Activated B cell treated with CpG ODN at 0.5 μM for 24 hours (primary cell): ENCODE data around the gene PPP4C. TPM values are rescaled to one million over a fixed set of nuclear protein-coding genes. Genes with fewer than 3 reads are reported as not detected.

Experiments
- ATAC-seq: fragments of 200-7000 bp; cut with Tn5 transposase; one replicate; pipeline ENCODE4 v1.10.0; 2021; ENCODE audit warnings: low read depth, mild to moderate bottlenecking, moderate library complexity
- CTCF ChIA-PET: fragments of 350-600 bp; sonication (Branson Sonifier 250); formaldehyde crosslinking; loops from one replicate; lab custom pipeline; 2021; ENCODE audit warnings: antibody characterized with exemption; lab: Charles Lee
- POLR2A ChIA-PET: fragments of 350-600 bp; sonication (Branson Sonifier 250); formaldehyde crosslinking; loops from one replicate; lab custom pipeline; 2021; ENCODE audit warnings: antibody characterized with exemption; lab: Charles Lee
- DNase-seq: peaks from one replicate; pipeline ENCODE4 v3.0.0; 2022
- H3K27ac Mint-ChIP-seq: one replicate; pipeline ENCODE4 v1.8.0; 2020; ENCODE audit warnings: mixed read lengths
- H3K27me3 Mint-ChIP-seq: one replicate; pipeline ENCODE4 v1.8.0; 2021; ENCODE audit warnings: mixed read lengths
- H3K36me3 Mint-ChIP-seq: one replicate; pipeline ENCODE4 v1.8.0; 2021; ENCODE audit warnings: low read depth, mixed read lengths
- H3K4me1 Mint-ChIP-seq: one replicate; pipeline ENCODE4 v1.8.0; 2021; ENCODE audit warnings: mixed read lengths
- H3K4me3 Mint-ChIP-seq: one replicate; pipeline ENCODE4 v1.8.0; 2020; ENCODE audit warnings: mild to moderate bottlenecking, mixed read lengths
- H3K9me3 Mint-ChIP-seq: one replicate; pipeline ENCODE4 v1.8.0; 2020; ENCODE audit warnings: mixed read lengths
- intact Hi-C: fragments of 100-400 bp; cut with micrococcal nuclease; formaldehyde crosslinking; loops from one replicate; pipeline ENCODE4 v1.15.1; 2024
- total RNA-seq: library from RNA; stranded (reverse); gene quantifications from 2 replicates; pipeline ENCODE4 v1.2.3, GENCODE V29; 2022
- TF ChIP-seq, protein P1 (sequence below): fragments of 200-600 bp; IDR thresholded peaks from one replicate; pipeline ENCODE4 v1.8.0; 2022; ENCODE audit warnings: antibody characterized with exemption, mild to moderate bottlenecking

The PPP4C gene
- total RNA-seq, 1 donor from 2014 or later, result 124 TPM

DNA sequence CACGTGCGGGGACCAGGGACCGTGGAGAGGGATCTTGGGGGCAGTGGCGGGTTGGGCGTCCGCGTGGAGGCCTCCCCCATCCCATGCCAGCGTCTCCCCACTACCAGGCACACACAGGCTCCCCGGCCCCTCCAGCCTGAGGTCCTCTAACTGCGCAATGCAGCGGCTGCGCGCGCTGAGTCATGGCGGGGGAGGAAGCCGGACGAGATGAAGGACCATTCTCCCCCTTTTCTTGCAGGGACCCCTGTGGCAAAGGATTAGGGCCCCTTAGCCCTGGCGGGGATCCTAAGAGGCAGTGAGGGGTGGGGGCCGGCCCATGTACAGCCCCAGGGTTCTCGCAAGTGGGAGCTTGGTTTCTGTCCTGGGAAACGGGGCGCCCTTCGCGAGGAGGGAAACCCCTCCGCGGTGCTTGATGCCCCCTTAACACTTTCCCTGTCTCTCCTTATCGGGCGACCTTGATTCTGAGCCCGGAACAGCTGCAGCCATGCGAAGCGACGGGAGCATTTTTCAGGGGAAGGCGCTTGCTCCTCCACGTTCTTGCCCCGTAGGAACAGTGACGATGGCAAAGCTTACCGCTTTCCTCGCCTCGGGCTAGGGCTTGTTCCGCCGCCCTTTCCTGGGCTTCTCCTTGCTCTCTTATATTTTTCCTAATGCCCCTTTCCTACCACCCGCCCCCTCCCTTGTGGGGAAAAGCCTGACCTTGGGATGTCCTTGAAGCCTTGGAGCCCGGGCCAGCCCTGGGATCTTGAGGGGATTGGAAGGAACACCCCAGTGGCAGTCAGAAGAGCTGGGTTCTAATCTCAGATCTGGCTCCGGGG, 9.6 kb upstream of the PPP4C start:
- no peak for ATAC-seq
- H3K9me3 Mint-ChIP-seq, result no peaks in the 10 kb centered on the region
- intact Hi-C loops, result loop anchor here (1.0 to 10.0 kb wide), 8 partner anchors 9 to 589 kb away; partner anchors contain the start of genes FBRS, INO80E, MAPK3 and PPP4C
- peaks cover 46% of the 10 kb centered on the region for H3K36me3 Mint-ChIP-seq
- peak overlapping the region; percentile 99 for H3K4me3 Mint-ChIP-seq
- POLR2A ChIA-PET, result interaction anchor here (0.6 to 4.8 kb wide), 36 partner anchors 9 to 1243 kb away, joined by 3 to 116 read pairs (median 6); partner anchors contain the start of genes ATXN2L, CORO1A, FBRS and HIRIP3
- H3K27me3 Mint-ChIP-seq, result no peaks in the 10 kb centered on the region
- DNase-seq, result no peak
- H3K4me1 Mint-ChIP-seq, result peaks cover 35% of the 10 kb centered on the region
- CTCF ChIA-PET, result interaction anchor here (2.2 to 2.9 kb wide), 2 partner anchors 26 to 35 kb away, joined by 8 to 24 read pairs; partner anchors contain the start of genes TBX6 and TLCD3B
- TF ChIP-seq, protein P1, sequence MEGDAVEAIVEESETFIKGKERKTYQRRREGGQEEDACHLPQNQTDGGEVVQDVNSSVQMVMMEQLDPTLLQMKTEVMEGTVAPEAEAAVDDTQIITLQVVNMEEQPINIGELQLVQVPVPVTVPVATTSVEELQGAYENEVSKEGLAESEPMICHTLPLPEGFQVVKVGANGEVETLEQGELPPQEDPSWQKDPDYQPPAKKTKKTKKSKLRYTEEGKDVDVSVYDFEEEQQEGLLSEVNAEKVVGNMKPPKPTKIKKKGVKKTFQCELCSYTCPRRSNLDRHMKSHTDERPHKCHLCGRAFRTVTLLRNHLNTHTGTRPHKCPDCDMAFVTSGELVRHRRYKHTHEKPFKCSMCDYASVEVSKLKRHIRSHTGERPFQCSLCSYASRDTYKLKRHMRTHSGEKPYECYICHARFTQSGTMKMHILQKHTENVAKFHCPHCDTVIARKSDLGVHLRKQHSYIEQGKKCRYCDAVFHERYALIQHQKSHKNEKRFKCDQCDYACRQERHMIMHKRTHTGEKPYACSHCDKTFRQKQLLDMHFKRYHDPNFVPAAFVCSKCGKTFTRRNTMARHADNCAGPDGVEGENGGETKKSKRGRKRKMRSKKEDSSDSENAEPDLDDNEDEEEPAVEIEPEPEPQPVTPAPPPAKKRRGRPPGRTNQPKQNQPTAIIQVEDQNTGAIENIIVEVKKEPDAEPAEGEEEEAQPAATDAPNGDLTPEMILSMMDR, result no peak
- H3K27ac Mint-ChIP-seq, result peak overlapping the region; percentile 99

DNA sequence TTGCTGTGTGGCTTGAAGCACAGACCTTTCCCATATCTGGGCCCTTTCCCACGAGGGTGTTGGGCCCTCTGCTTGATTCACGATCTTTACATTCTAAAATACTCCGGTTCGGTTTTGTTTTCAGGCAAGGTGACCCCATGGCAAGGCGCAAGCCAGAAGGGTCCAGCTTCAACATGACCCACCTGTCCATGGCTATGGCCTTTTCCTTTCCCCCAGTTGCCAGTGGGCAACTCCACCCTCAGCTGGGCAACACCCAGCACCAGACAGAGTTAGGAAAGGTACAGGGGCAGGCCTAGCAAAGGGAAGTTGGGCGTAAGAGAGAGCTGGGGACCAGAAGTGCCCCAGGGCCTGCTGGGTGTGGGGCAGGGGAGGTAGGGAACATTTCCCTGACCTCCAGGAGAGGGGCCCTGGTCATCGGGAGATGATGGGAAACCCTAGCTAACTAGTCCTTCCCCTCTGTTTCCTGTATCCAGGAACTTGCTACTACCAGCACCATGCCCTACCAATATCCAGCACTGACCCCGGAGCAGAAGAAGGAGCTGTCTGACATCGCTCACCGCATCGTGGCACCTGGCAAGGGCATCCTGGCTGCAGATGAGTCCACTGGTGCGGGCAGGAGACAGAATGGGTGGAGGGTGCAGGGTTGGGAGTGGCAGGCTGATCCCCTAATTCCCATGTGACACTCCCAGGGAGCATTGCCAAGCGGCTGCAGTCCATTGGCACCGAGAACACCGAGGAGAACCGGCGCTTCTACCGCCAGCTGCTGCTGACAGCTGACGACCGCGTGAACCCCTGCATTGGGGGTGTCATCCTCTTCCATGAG, 8.8 kb upstream of the PPP4C start:
- CTCF ChIA-PET, result interaction anchor here (0.7 to 2.9 kb wide), 2 partner anchors 26 to 334 kb away, joined by 3 to 24 read pairs; partner anchors contain the start of gene TBX6
- intact Hi-C loops, result loop anchor here (10.0 kb wide), 2 partner anchors 338 to 588 kb away; partner anchors contain the start of genes FBRS, PRR14 and ZNF771
- Mint-ChIP-seq H3K27ac (peak overlapping the region; percentile 99), H3K36me3 (peaks cover 54% of the 10 kb centered on the region), H3K27me3 (no peaks in the 10 kb centered on the region), H3K4me1 (peaks cover 35% of the 10 kb centered on the region), H3K4me3 (peak overlapping the region; percentile 99), H3K9me3 (no peaks in the 10 kb centered on the region)
- ATAC-seq, result no peak
- POLR2A ChIA-PET, result interaction anchor here (0.6 to 4.8 kb wide), 8 partner anchors 8 to 1244 kb away, joined by 4 to 116 read pairs (median 10); partner anchors contain the start of genes ATXN2L, CORO1A, PPP4C and TAOK2
- TF ChIP-seq, protein P1, result no peak
- DNase-seq, result no peak

DNA sequence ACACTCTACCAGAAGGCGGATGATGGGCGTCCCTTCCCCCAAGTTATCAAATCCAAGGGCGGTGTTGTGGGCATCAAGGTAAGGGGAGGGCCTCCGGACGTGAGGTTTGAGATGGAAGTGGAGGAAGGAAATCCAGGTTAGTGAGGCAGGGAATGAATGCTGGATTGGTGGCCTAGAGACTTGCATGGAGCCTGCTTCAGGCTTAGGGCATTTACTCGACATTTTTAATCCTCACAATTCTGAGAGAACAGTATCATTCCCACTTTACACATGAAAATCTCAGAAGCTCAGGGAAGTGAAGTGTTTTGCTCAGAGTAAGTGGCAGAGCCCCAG, 8.2 kb upstream of the PPP4C start:
- Mint-ChIP-seq H3K4me3 (no peak overlapping the region), H3K36me3 (peaks cover 57% of the 10 kb centered on the region), H3K27ac (peak overlapping the region; percentile 24), H3K4me1 (peaks cover 35% of the 10 kb centered on the region), H3K27me3 (no peaks in the 10 kb centered on the region), H3K9me3 (no peaks in the 10 kb centered on the region)
- ChIA-PET POLR2A (interaction anchor here (3.5 to 4.8 kb wide), 2 partner anchors 8 to 117 kb away, joined by 75 to 89 read pairs; partner anchors contain the start of genes CORO1A and PPP4C), CTCF (interaction anchor here (0.7 kb wide), 1 partner anchor 333 kb away, joined by 3 read pairs; no protein-coding TSS in a partner anchor)
- intact Hi-C loops, result loop anchor here (10.0 kb wide), 2 partner anchors 337 to 587 kb away; partner anchors contain the start of genes FBRS, PRR14 and ZNF771
- TF ChIP-seq, protein P1, result no peak
- DNase-seq (no peak), ATAC-seq (no peak)

DNA sequence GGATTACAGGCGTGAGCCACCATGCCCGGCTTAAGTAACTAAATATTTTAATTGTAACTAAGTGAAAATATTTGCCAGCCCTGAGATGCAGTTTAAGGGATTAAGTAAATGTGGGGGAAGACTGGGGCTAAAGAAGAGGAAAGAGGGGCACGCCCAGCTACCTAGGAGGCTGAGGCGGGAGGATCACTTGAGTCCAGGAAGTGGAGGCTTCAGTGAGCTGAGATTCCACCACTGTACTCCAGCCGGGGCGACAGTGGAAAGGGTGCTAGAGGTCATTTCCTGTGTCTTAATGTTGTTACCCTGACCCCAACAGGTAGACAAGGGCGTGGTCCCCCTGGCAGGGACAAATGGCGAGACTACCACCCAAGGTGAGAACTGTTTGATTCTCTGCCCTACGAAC, 7.5 kb upstream of the PPP4C start:
- H3K4me1 Mint-ChIP-seq, result peaks cover 33% of the 10 kb centered on the region
- intact Hi-C loops, result loop anchor here (10.0 kb wide), 2 partner anchors 336 to 586 kb away; partner anchors contain the start of genes FBRS, PRR14 and ZNF771
- CTCF ChIA-PET, result no interaction called here
- H3K36me3 Mint-ChIP-seq, result peaks cover 58% of the 10 kb centered on the region
- H3K27me3 Mint-ChIP-seq, result no peaks in the 10 kb centered on the region
- TF ChIP-seq, protein P1, result no peak
- H3K9me3 Mint-ChIP-seq, result no peaks in the 10 kb centered on the region
- no peak for DNase-seq
- no peak overlapping the region for H3K27ac Mint-ChIP-seq
- POLR2A ChIA-PET, result no interaction called here
- peak overlapping the region; percentile 48 for H3K4me3 Mint-ChIP-seq
- ATAC-seq, result no peak
